NK-92 (cell line): Measurements from ENCODE around the gene BSND.

ENCODE experiments used
- DNase-seq: peaks from one replicate; lab custom pipeline; 2025; ENCODE audit not compliant: unreplicated experiment; lab: John Stamatoyannopoulos, UW

The BSND gene

GRCh38 chr1:54990916-54991315 is 7.8 kb upstream of the BSND start:
- DNase-seq: no peak

GRCh38 chr1:54991939-54992338 is 6.8 kb upstream of the BSND start:
- no peak for DNase-seq

- no peak for DNase-seq
These were observed 5.6 kb upstream of the BSND start for GRCh38 chr1:54993140-54993539.

- no peak for DNase-seq
These were observed 4.3 kb upstream of the BSND start for GRCh38 chr1:54994355-54994990.

- DNase-seq: no peak
These were observed 3.5 kb upstream of the BSND start for GRCh38 chr1:54995013-54995760.

- no peak for DNase-seq
These were observed 2.9 kb upstream of the BSND start for GRCh38 chr1:54995835-54996234.

- no peak for DNase-seq
These were observed 2.3 kb upstream of the BSND start for GRCh38 chr1:54996359-54996868.

- DNase-seq: no peak
These were observed 1.6 kb upstream of the BSND start for GRCh38 chr1:54996869-54997710.

GRCh38 chr1:54997711-54997986 is 1.1 kb upstream of the BSND start:
- no peak for DNase-seq

- DNase-seq: no peak
These were observed 633 bp upstream of the BSND start for GRCh38 chr1:54998100-54998499.

- no peak for DNase-seq
These were observed 1.7 kb downstream of the BSND start for GRCh38 chr1:55000110-55001085.

GRCh38 chr1:55001311-55001710 is 2.6 kb downstream of the BSND start:
- DNase-seq: no peak

GRCh38 chr1:55002686-55003085 is 4.0 kb downstream of the BSND start:
- no peak for DNase-seq

- DNase-seq: no peak
These were observed 6.8 kb downstream of the BSND start for GRCh38 chr1:55005351-55006140.

GRCh38 chr1:55006931-55007330 is 8.2 kb downstream of the BSND start:
- no peak for DNase-seq

GRCh38 chr1:55007625-55008024 is 8.9 kb downstream of the BSND start:
- no peak for DNase-seq

GRCh38 chr1:55010194-55010886 is 11.6 kb downstream of the BSND start:
- DNase-seq: no peak

- no peak for DNase-seq
These were observed 12.1 kb downstream of the BSND start for GRCh38 chr1:55010887-55011217.

- DNase-seq: no peak
These were observed 13.9 kb downstream of the BSND start for GRCh38 chr1:55012661-55013060.

GRCh38 chr1:55015123-55015522 is 16.4 kb downstream of the BSND start:
- DNase-seq: no peak
